Rectal smooth muscle tissue (tissue), 1 donor: ENCODE results near the gene YAE1.
"Not testable (repeated sequence)": the region's sequence is repeated elsewhere in the genome, so short reads cannot be mapped to it uniquely, and the experiment has no call there.

Source experiments
- H3K27ac ChIP-seq: one replicate; pipeline ENCODE4 v1.7.0; 2013; ENCODE audit warnings: low read depth, low read length, inconsistent platforms
- H3K27me3 ChIP-seq: one replicate; pipeline ENCODE4 v1.7.0; 2013; ENCODE audit warnings: low read length; ENCODE audit not compliant: control insufficient read depth, insufficient read depth
- H3K36me3 ChIP-seq: one replicate; pipeline ENCODE4 v1.7.0; 2013; ENCODE audit warnings: low read length; ENCODE audit not compliant: control insufficient read depth, insufficient read depth
- H3K4me1 ChIP-seq: one replicate; pipeline ENCODE4 v1.7.0; 2013; ENCODE audit warnings: low read length; ENCODE audit not compliant: control insufficient read depth, insufficient read depth
- H3K4me3 ChIP-seq: one replicate; pipeline ENCODE4 v1.7.0; 2013; ENCODE audit warnings: low read length
- H3K9ac ChIP-seq: one replicate; pipeline ENCODE4 v1.7.0; 2013; ENCODE audit warnings: low read length

The YAE1 gene

DNA sequence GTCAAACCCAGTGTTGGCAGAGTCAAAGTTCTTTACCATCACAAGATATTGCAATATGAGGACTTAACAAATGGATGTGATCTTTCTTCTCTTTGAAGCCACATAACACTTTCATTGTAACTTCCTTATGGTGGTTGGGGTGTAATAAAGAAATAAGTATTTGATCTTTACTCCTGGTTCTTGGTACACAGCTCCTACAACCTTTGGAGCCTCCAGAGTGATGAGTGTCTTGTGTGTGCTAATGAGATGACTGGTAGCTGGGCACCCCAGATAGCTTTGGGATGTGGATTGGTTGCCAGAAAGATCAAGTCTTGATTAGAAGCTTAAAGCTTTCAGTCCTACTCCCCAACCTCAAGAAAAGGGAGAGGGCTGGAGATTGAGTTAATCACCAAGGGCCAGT lies 31.1 kb upstream of the YAE1 start:
- Histone ChIP-seq H3K27ac (no peak overlapping the region), H3K4me1 (no peaks in the 10 kb centered on the region), H3K27me3 (no peaks in the 10 kb centered on the region), H3K36me3 (no peaks in the 10 kb centered on the region), H3K9ac (no peak overlapping the region), H3K4me3 (no peak overlapping the region)

DNA sequence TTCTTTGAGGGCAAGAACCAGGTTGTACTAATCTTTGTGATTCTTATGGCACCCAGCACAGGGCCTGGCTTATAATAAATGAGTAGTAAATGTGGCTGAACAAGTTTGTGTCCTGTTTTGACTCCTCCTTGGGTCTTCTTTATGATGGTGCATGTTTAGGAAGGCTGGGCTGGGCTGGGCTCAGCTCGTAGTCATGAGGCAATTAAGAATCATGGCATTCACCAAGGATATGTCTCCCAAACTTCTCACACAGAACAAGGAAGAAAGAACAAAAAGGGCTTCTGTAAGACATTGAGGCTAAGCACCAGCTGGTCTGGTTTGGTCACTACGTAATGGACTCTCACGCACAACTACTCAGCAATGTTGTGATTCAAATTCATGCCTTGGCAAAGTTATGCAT lies 30.5 kb upstream of the YAE1 start:
- no peak overlapping the region for H3K4me3 ChIP-seq
- no peaks in the 10 kb centered on the region for H3K4me1 ChIP-seq
- H3K27me3 ChIP-seq, result no peaks in the 10 kb centered on the region
- no peak overlapping the region for H3K9ac ChIP-seq
- H3K27ac ChIP-seq, result no peak overlapping the region
- H3K36me3 ChIP-seq, result no peaks in the 10 kb centered on the region

DNA sequence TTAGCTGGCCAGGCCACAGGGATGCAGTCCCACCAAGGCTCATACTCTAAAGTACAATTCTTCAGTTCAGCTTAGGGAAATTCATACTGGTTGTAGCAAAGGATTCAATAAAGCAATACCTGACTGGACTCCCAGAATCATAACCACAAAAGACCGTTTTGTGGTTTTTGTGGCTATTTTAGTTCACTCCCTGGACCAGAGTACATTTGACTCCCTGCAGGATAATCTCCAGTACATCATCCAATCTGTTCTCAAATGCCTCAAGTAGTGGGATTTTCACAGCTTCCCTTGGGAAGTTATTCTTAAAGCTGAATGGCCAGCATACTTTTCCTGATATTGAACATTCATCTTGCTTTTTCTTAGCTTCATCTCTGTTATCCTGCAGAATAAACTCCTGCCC lies 29.3 kb upstream of the YAE1 start:
- Histone ChIP-seq H3K4me3 (no peak overlapping the region), H3K9ac (no peak overlapping the region), H3K27ac (no peak overlapping the region), H3K27me3 (no peaks in the 10 kb centered on the region), H3K36me3 (no peaks in the 10 kb centered on the region), H3K4me1 (no peaks in the 10 kb centered on the region)

DNA sequence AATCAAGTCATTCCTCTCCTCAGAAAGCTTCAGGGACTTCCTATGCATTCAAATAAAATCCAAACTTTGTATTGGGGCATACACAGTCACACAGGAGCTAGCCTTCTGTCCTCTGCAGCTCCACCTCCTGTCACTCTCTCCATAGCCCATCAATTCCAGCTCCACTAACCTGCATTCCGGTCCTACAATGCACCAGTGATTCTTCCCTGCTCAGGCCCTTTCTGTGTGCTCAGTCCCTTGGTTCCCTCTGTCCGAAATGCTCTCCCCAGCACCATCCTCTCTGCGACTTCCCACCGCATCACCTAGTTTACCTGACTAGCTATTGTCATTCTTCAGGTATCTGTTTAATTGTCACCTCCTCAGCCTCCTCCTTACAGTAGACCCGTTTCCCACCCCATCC lies 26.4 kb upstream of the YAE1 start:
- no peaks in the 10 kb centered on the region for H3K36me3 ChIP-seq
- no peak overlapping the region for H3K9ac ChIP-seq
- H3K27ac ChIP-seq, result no peak overlapping the region

DNA sequence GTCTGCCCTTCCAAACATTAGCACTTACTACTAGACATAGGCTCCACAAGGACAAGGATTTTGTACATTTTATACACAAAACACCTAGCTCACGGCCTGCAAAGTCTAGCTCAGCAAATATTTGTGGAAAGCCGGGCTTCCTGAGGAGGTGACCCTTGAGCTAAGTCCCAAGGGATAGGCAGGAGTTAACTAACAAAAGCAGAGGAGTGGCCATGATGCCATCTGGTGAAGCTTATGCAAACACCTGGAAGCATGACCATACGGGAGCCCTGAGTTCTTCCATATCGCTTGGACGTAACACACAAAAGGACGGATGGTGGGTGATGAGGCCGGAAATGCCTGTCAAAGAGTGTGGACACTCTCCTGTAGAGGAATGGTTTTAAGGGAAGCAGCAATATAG lies 25.9 kb upstream of the YAE1 start:
- H3K9ac ChIP-seq, result no peak overlapping the region
- no peak overlapping the region for H3K27ac ChIP-seq
- no peaks in the 10 kb centered on the region for H3K27me3 ChIP-seq
- no peaks in the 10 kb centered on the region for H3K36me3 ChIP-seq
- H3K4me3 ChIP-seq, result no peak overlapping the region
- H3K4me1 ChIP-seq, result no peaks in the 10 kb centered on the region

More for the DNA sequence above, 26.4 kb upstream of the YAE1 start:
- Histone ChIP-seq H3K4me1 (no peaks in the 10 kb centered on the region), H3K27me3 (no peaks in the 10 kb centered on the region), H3K4me3 (no peak overlapping the region)

DNA sequence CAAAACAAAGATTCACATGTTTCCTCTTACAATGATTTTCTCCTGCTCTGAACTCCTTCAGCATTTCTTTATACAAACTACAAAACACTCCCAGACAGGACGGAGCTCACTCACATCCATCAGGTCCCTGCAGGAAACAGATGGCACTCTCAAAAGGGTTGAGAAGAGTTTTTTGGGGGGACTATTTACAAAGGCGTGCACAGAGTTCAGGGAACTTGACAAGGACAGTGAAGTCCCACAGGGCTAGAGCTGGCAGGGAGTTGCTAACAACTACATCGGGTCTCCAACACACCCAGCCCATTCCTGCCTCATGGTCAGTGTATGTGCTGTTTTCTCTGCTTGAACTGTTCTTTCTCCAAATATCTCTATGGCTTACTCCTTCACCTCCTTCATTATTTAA lies 24.7 kb upstream of the YAE1 start:
- no peaks in the 10 kb centered on the region for H3K27me3 ChIP-seq
- no peaks in the 10 kb centered on the region for H3K4me1 ChIP-seq
- H3K36me3 ChIP-seq, result no peaks in the 10 kb centered on the region
- H3K9ac ChIP-seq, result no peak overlapping the region
- H3K27ac ChIP-seq, result no peak overlapping the region
- no peak overlapping the region for H3K4me3 ChIP-seq

DNA sequence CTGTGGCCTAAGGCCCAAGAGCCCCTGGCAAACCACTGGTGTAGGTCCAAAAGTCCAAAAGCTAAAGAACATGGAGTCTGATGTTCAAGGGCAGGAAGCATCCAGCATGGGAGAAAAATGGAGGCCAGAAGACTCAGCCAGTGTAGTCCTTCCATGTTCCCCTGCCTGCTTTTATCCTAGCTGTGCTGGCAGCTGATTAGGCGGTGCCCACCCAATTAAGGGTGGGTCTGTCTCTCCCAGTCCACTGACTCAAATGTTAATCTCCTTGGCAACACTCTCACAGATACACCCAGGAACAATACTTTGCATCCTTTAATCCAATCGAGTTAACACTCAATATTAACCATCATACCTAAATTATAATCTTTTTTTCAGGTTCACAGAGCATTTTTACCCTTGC lies 21.4 kb upstream of the YAE1 start:
- H3K36me3 ChIP-seq, H3K27ac ChIP-seq, H3K9ac ChIP-seq, H3K4me3 ChIP-seq, H3K4me1 ChIP-seq, H3K27me3 ChIP-seq: not testable (repeated sequence)

DNA sequence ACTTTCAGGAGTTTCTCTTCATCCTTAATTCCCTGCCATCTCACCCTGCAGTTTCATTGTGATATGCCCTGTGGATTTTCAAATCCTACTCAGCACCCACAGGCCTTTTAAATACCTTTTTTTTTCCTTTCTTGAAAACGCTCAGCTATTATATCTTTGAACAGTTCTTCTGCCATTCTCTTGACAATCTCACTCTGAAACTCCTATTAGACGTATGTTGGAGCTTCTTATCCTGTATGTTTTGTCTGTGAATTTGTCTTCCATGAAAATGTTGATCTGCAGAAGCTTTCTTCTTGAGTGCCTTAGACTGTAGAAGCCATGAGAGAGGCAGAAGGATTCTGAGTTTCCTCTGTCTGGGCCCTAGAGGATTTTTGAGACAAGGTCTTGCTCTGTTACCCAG lies 18.9 kb upstream of the YAE1 start:
- no peaks in the 10 kb centered on the region for H3K4me1 ChIP-seq
- no peak overlapping the region for H3K27ac ChIP-seq
- no peaks in the 10 kb centered on the region for H3K27me3 ChIP-seq
- no peak overlapping the region for H3K4me3 ChIP-seq
- H3K36me3 ChIP-seq, result no peaks in the 10 kb centered on the region
- H3K9ac ChIP-seq, result no peak overlapping the region

DNA sequence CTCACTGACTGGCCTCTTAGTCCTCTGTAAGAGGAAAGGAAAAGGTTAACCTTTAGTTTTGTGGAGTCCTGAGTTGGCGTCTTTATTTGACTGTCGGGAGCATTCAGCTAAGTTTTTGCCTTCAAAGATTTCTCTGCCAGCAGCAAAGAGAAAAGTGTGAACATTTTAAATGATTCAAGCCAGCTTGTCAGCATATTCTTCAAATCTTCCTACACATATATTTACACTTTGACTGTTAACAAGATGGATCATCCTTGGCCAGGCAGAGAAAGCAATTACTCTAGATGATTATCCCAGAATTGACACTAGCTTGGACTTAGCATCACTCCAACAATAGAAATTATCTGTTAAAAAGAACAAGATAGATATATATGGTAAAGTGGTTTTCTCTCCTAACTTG lies 15.8 kb upstream of the YAE1 start:
- H3K36me3 ChIP-seq, result no peaks in the 10 kb centered on the region
- H3K27ac ChIP-seq, result no peak overlapping the region
- no peak overlapping the region for H3K9ac ChIP-seq
- no peak overlapping the region for H3K4me3 ChIP-seq
- H3K4me1 ChIP-seq, result peaks cover 5% of the 10 kb centered on the region
- no peaks in the 10 kb centered on the region for H3K27me3 ChIP-seq

DNA sequence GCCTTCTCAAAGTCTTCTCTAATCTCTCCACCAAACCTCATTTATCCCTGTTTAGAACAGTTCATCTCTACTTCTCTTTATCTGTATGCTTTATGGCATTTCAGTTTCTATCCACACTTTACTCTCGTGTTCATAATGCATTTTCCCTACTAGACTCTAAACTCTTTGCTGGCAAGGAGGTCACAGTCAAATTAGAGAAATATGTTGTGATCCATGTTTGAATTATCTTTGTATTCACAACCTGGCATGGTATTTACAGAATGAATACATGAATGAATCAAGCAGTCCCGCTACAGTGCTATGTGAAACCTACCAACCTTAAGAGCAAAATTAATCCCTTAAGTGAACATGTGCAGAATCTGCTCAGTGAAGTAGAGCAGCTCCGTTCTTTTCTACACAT lies 12.8 kb upstream of the YAE1 start:
- Histone ChIP-seq H3K36me3 (no peaks in the 10 kb centered on the region), H3K4me3 (no peak overlapping the region), H3K4me1 (peaks cover 5% of the 10 kb centered on the region), H3K27me3 (no peaks in the 10 kb centered on the region), H3K27ac (no peak overlapping the region), H3K9ac (no peak overlapping the region)

DNA sequence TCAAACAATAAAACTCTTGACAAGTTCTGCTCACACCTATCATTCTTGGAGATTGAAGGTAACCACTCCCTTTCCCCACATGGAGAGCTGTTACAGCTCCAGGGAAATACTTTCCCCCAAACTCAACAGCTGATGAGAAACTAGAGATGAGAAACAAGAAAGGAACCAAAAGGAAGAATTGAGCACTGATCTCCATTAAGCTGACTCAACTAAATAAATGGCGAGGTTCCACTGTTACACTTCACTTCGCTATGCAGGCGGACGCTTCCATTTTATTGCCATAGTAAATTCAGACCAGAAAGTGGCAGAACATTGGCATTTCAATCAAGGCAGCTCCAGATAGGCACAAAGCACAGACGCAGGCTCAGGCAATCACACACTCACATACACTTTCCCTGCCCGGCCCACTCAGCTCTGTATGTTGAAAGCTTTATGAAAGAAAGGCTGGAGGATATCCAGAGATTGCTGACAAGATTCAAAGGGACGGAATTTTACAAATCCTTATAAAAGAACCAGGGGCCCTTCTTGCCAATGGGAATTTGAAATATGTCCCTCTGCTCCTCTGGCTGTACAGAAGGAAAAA lies 11.5 kb upstream of the YAE1 start:
- Histone ChIP-seq H3K9ac (no peak overlapping the region), H3K27me3 (no peaks in the 10 kb centered on the region), H3K4me1 (peaks cover 5% of the 10 kb centered on the region), H3K27ac (no peak overlapping the region), H3K4me3 (no peak overlapping the region), H3K36me3 (no peaks in the 10 kb centered on the region)

DNA sequence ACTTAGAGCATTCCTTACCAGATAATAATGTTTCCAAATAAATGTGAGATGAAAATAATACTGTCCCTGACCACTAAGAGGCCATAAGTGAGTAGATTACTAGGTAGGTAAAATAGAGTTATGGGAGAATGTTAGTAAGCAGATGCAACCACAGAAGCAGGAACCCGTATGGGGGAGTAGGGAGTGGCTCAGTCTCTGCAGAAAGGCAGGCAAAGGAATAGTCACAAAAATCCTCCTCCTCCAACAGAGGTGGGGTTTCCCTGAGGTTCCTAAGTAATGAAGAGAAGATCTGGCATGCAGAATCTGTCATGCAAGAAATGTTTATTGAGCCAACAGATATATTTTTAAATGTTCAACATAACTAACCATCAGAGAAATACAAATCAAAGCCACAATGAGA lies 9.0 kb upstream of the YAE1 start:
- H3K27ac ChIP-seq, result no peak overlapping the region
- H3K36me3 ChIP-seq, result no peaks in the 10 kb centered on the region
- H3K4me1 ChIP-seq, result peaks cover 5% of the 10 kb centered on the region
- no peaks in the 10 kb centered on the region for H3K27me3 ChIP-seq
- no peak overlapping the region for H3K9ac ChIP-seq
- H3K4me3 ChIP-seq, result no peak overlapping the region

DNA sequence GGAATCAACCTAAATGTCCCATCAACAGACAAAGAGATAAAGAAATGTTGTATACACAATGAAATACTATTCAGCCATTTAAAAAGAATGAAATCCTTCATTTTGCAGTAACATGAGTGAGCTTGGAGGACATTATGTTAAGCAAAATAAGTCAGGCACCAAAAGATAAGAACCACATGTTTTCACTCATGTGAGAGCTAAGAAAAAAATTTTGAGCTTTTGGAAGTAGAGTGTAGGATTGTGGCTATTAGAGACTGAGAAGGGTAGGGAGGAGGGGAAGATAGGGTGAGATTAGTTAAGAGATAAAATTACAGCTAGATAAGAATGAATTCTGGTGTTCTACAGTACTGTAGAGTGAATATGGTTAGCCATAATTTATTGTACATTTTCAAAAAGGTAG lies 8.3 kb upstream of the YAE1 start:
- no peak overlapping the region for H3K9ac ChIP-seq
- H3K27me3 ChIP-seq, result no peaks in the 10 kb centered on the region
- no peaks in the 10 kb centered on the region for H3K36me3 ChIP-seq
- no peak overlapping the region for H3K27ac ChIP-seq
- peaks cover 5% of the 10 kb centered on the region for H3K4me1 ChIP-seq
- H3K4me3 ChIP-seq, result no peak overlapping the region
